ENCODE results near the gene IHH. TPM values are rescaled to one million over a fixed set of nuclear protein-coding genes. Genes with fewer than 3 reads are reported as not detected.

The IHH gene
- total RNA-seq, 1 experiment from 2014 or later: not detected

- no peak for TF ChIP-seq CTCF (conservative IDR thresholded peaks at IDR 0.05)
- Histone ChIP-seq H3K18ac (ENCODE audit: insufficient read length, low read depth, low read length) (no peak overlapping the region), H3K23me2 (ENCODE audit: insufficient read length, low read depth, low read length, poor library complexity, severe bottlenecking) (no peaks in the 10 kb centered on the region), H3K27me3 (ENCODE audit: insufficient read depth, low read length) (no peaks in the 10 kb centered on the region), H4K5ac (ENCODE audit: insufficient read length, low read depth, low read length) (no peak overlapping the region), H2AK5ac (ENCODE audit: insufficient read length, low read length) (no peak overlapping the region), H4K8ac (replicated peaks; ENCODE audit: insufficient read length, low read depth, low read length) (no peak overlapping the region), H4K20me1 (ENCODE audit: control insufficient read depth, insufficient read depth, insufficient read length) (no peaks in the 10 kb centered on the region), H3K9ac (ENCODE audit: extremely low read depth, insufficient read length, low read length) (no peak overlapping the region), H3K27ac (ENCODE audit: insufficient read length, low read depth, low read length) (no peak overlapping the region), H3T11ph (ENCODE audit: low read length) (no peak overlapping the region), H3K4me2 (ENCODE audit: insufficient read depth, insufficient read length, low read length) (no peak overlapping the region), H2AFZ (ENCODE audit: low read length) (no peak overlapping the region), H3K14ac (ENCODE audit: insufficient read depth, low read length) (no peak overlapping the region), H2BK120ac (ENCODE audit: low read depth, low read length, poor library complexity, severe bottlenecking) (no peak overlapping the region), H3K79me2 (ENCODE audit: insufficient read depth, low read length) (no peaks in the 10 kb centered on the region), H2BK15ac (ENCODE audit: low read depth, low read length) (no peak overlapping the region), H2BK20ac (ENCODE audit: low read depth, low read length, poor library complexity, severe bottlenecking) (no peak overlapping the region), H2BK12ac (ENCODE audit: insufficient read length, low read depth, low read length) (no peak overlapping the region), H3K9me3 (ENCODE audit: control insufficient read depth, low read depth, low read length) (no peaks in the 10 kb centered on the region), H3K23ac (ENCODE audit: insufficient read length, low read depth, low read length) (no peak overlapping the region), H3K4ac (ENCODE audit: low read depth, low read length) (no peak overlapping the region), H3K56ac (ENCODE audit: insufficient read length, low read depth, low read length) (no peak overlapping the region), H3K4me1 (ENCODE audit: insufficient read depth, low read length) (no peaks in the 10 kb centered on the region), H4K91ac (ENCODE audit: insufficient read length, low read depth, low read length) (no peak overlapping the region), H3K79me1 (ENCODE audit: insufficient read depth, low read depth, low read length, poor library complexity, severe bottlenecking) (no peaks in the 10 kb centered on the region), H2BK5ac (ENCODE audit: insufficient read length, low read length) (no peak overlapping the region)
- peaks cover 4% of the 10 kb centered on the region in 2 experiments for H3K4me1 Mint-ChIP-seq
- H3K36me3 Mint-ChIP-seq (ENCODE audit: insufficient read depth in 1 of 3, low read depth in 3 of 3): no peaks in the 10 kb centered on the region
- H3K27ac Mint-ChIP-seq: no peak overlapping the region
- WGBS (ENCODE audit: extremely low coverage, insufficient read length, low lambda C conversion rate): no CpG with 5 or more reads among the region's 13 CpGs
- H3K27me3 Mint-ChIP-seq (ENCODE audit: low read depth): peaks cover 21% of the 10 kb centered on the region
- no peak overlapping the region for H3K4me3 Mint-ChIP-seq
- DNase-seq: no peak
- no peaks in the 10 kb centered on the region for H3K9me3 Mint-ChIP-seq
Observed at GRCh38 chr2:219028996-219029828, 31.5 kb downstream of the IHH start.
